A549 (cell line): ENCODE measurements around the gene BCL10. TPM values are rescaled to one million over a fixed set of nuclear protein-coding genes. Genes with fewer than 3 reads are reported as not detected.

Experiments
- ATAC-seq, 2 experiments: fragments of 200-7000 bp in 1 of 2; fragments of >200 bp in 1 of 2; cut with Nextera tagmentation in 1 of 2; cut with Tn5 transposase in 1 of 2; 3 replicates each; pipeline versions ENCODE4 v1.8.0 to v1.9.1; 2018 to 2020; ENCODE audit warnings: mild to moderate bottlenecking in 1 of 2, moderate library complexity in 1 of 2
- CTCF ChIA-PET: fragments of 300-600 bp; sonication (Branson Sonifier 250); formaldehyde crosslinking; extraction: SDS; loops from one replicate; lab custom pipeline; 2021; ENCODE audit warnings: antibody characterized with exemption, inconsistent platforms; lab: Yijun Ruan, JAX
- POLR2A ChIA-PET: fragments of 350-600 bp; formaldehyde crosslinking; extraction: SDS; loops from one replicate; lab custom pipeline; 2021; ENCODE audit warnings: antibody characterized with exemption, inconsistent platforms; lab: Yijun Ruan, JAX
- DNase-seq, 2 experiments: peaks; one replicate each; pipeline versions ENCODE4 v3.0.0 to v3.0.0-alpha.2; 2011 to 2016; ENCODE audit warnings: low read depth in 1 of 2, low spot score in 1 of 2
- FAIRE-seq: peaks from 2 replicates; lab custom pipeline; 2011; peaks lifted over from hg19 to GRCh38; lab: Jason Lieb, UNC
- H3K27ac ChIP-seq, 2 experiments: fragments of >200 bp; sonication (Bioruptor Twin); formaldehyde crosslinking; 3 replicates each; pipeline ENCODE4 v1.5.1; 2016 to 2017
- H3K4me1 ChIP-seq: fragments of >200 bp; sonication (Bioruptor Twin); formaldehyde crosslinking; 3 replicates; pipeline ENCODE4 v1.6.1; 2016
- H3K4me2 ChIP-seq: fragments of >200 bp; sonication (Bioruptor Twin); formaldehyde crosslinking; 3 replicates; pipeline ENCODE4 v1.6.1; 2016
- H3K4me3 ChIP-seq: fragments of >200 bp; sonication (Bioruptor Twin); formaldehyde crosslinking; 3 replicates; pipeline ENCODE4 v1.5.1; 2016
- H3K9me3 ChIP-seq: fragments of >200 bp; sonication (Bioruptor Twin); formaldehyde crosslinking; 3 replicates; pipeline ENCODE4 v1.6.1; 2016
- BCL3 ChIP-seq: fragments of >200 bp; sonication (Bioruptor Twin); formaldehyde crosslinking; IDR thresholded peaks from 3 replicates; pipeline ENCODE4 v1.6.1; 2016
- EHMT2 ChIP-seq: fragments of 200-600 bp; sonication (generic); IDR thresholded peaks from 2 replicates; pipeline ENCODE4 v1.6.1; 2016; ENCODE audit warnings: antibody characterized with exemption, low read depth, mild to moderate bottlenecking, moderate library complexity
- FOXS1 ChIP-seq: fragments of 250-450 bp; sonication (Bioruptor Pico); IDR thresholded peaks from 2 replicates; pipeline ENCODE4 v1.5.0; 2020; ENCODE audit warnings: mild to moderate bottlenecking, moderate library complexity
- HMGXB4 ChIP-seq: fragments of 250-450 bp; sonication (Bioruptor Pico); IDR thresholded peaks from 2 replicates; pipeline ENCODE4 v1.5.0; 2021; ENCODE audit warnings: mild to moderate bottlenecking, moderate library complexity, borderline replicate concordance
- HOXA7 ChIP-seq: fragments of 250-450 bp; sonication (Bioruptor Pico); IDR thresholded peaks from 2 replicates; pipeline ENCODE4 v1.5.0; 2020; ENCODE audit warnings: mild to moderate bottlenecking, moderate library complexity
- HOXB5 ChIP-seq: fragments of 250-450 bp; sonication (Bioruptor Pico); IDR thresholded peaks from 2 replicates; pipeline ENCODE4 v1.5.0; 2020; ENCODE audit warnings: mild to moderate bottlenecking, moderate library complexity
- JUNB ChIP-seq: fragments of >200 bp; sonication (Bioruptor Twin); formaldehyde crosslinking; IDR thresholded peaks from 2 replicates; pipeline ENCODE4 v1.6.1; 2016
- MAX ChIP-seq: IDR thresholded peaks from 2 replicates; pipeline ENCODE4 v1.6.1; 2012
- NPAS2 ChIP-seq: fragments of 250-450 bp; sonication (Bioruptor Pico); IDR thresholded peaks from 2 replicates; pipeline ENCODE4 v1.8.0; 2022; ENCODE audit warnings: mild to moderate bottlenecking, moderate library complexity, borderline replicate concordance
- NR3C1 ChIP-seq: fragments of >200 bp; sonication (Bioruptor Twin); formaldehyde crosslinking; IDR thresholded peaks from 3 replicates; pipeline ENCODE4 v1.6.1; 2017
- PBX3 ChIP-seq: IDR thresholded peaks from 2 replicates; pipeline ENCODE4 v1.6.1; 2012
- POLR2A ChIP-seq: IDR thresholded peaks from 2 replicates; pipeline ENCODE4 v1.6.1; 2012; ENCODE audit warnings: mild to moderate bottlenecking, low read length
- RCOR1 ChIP-seq: fragments of 150-350 bp; IDR thresholded peaks from 2 replicates; pipeline ENCODE4 v1.6.1; 2014; ENCODE audit warnings: antibody characterized with exemption, low read length, low read depth
- REST ChIP-seq: fragments of 200-600 bp; sonication (generic); IDR thresholded peaks from 2 replicates; pipeline ENCODE4 v1.6.1; 2016; ENCODE audit warnings: antibody characterized with exemption, mild to moderate bottlenecking, moderate library complexity
- TFCP2L1 ChIP-seq: fragments of 250-450 bp; sonication (Bioruptor Pico); IDR thresholded peaks from 2 replicates; pipeline ENCODE4 v1.5.0; 2021; ENCODE audit warnings: mild to moderate bottlenecking
- ZC3H11A ChIP-seq: fragments of 450-650 bp; IDR thresholded peaks from 2 replicates; pipeline ENCODE4 v1.6.1; 2014; ENCODE audit warnings: antibody characterized with exemption, mild to moderate bottlenecking
- ZFP36 ChIP-seq: fragments of 450-650 bp; IDR thresholded peaks from 2 replicates; pipeline ENCODE4 v1.6.1; 2014; ENCODE audit warnings: borderline replicate concordance; ENCODE audit not compliant: partially characterized antibody
- WGBS: methylation state at CpG from one replicate; pipeline ENCODE4 v1.1.6; 2017; ENCODE audit errors: missing lambda C conversion rate; 5-methylcytosine and 5-hydroxymethylcytosine counted together
- polyA plus RNA-seq, 4 experiments: library from polyadenylated mRNA; depleted of rRNA in 3 of 4; stranded (reverse); fragments of >200 nt; fragmentation: RNase III in 1 of 4; extraction: RNeasy Plus Mini Kit Qiagen cat#74134 plus additional on column Dnase treatment in 1 of 4; gene quantifications; 2 replicates in 3 of 4; 3 replicates in 1 of 4; pipeline ENCODE4 v1.2.3, GENCODE V29; 2011 to 2017

The BCL10 gene
- polyA plus RNA-seq, 2 of the 4 experiments (the other 2 are of a cell fraction): 8.9 to 15.5 TPM

- CTCF ChIA-PET: interaction anchor here (1.2 to 2.8 kb wide), 2 partner anchors 15 to 369 kb away, joined by 3 to 17 read pairs; no protein-coding TSS in a partner anchor
Observed at GRCh38 chr1:85323770-85324169, 47.3 kb upstream of the BCL10 start.

GRCh38 chr1:85322655-85323054 lies 46.2 kb upstream of the BCL10 start:
- POLR2A ChIA-PET: no interaction called here
- H3K27ac ChIP-seq: peak overlapping the region in 1 of 2 experiments; percentile 85; a peak in 2 of 6 replicates
- peaks cover 86% of the 10 kb centered on the region for H3K4me1 ChIP-seq

More at GRCh38 chr1:85323770-85324169, 47.3 kb upstream of the BCL10 start:
- Histone ChIP-seq H3K27ac (peak overlapping the region in 1 of 2 experiments; percentile 85; a peak in 3 of 6 replicates), H3K9me3 (no peaks in the 10 kb centered on the region), H3K4me2 (no peak overlapping the region), H3K4me3 (no peak overlapping the region), H3K4me1 (peaks cover 89% of the 10 kb centered on the region)
- TF ChIP-seq ZFP36 (no peak), ZC3H11A (no peak), HOXA7 (CRISPR knock-in tag) (no peak), EHMT2 (no peak)
- ATAC-seq: no peak
- no peak for FAIRE-seq
- 93% methylated on average over 5 of the region's 5 CpGs for WGBS
- POLR2A ChIA-PET: no interaction called here
- no peak for DNase-seq

GRCh38 chr1:85321237-85321964 lies 45.0 kb upstream of the BCL10 start:
- no peak overlapping the region for H3K4me3 ChIP-seq
- H3K4me1 ChIP-seq: peaks cover 74% of the 10 kb centered on the region
- DNase-seq (no peak), ATAC-seq (no peak), FAIRE-seq (no peak)
- TF ChIP-seq PBX3 (no peak), NPAS2 (no peak), BCL3 (no peak), RCOR1 (no peak), FOXS1 (no peak), NR3C1 (no peak), MAX (no peak), POLR2A (no peak), HOXB5 (no peak)
- CTCF ChIA-PET: interaction anchor here (0.9 to 2.7 kb wide), 3 partner anchors 13 to 33 kb away, joined by 4 to 11 read pairs (median 4); no protein-coding TSS in a partner anchor
- H3K9me3 ChIP-seq: no peaks in the 10 kb centered on the region
- peak overlapping the region; percentile 69 for H3K4me2 ChIP-seq
- WGBS: 86% methylated on average over 7 of the region's 7 CpGs
- peak overlapping the region; percentile 68 to 88; a peak in 5 of 6 replicates for H3K27ac ChIP-seq
- POLR2A ChIA-PET: interaction anchor here (0.6 to 1.5 kb wide), 6 partner anchors 45 to 513 kb away, joined by 3 to 5 read pairs (median 3); partner anchors contain the start of genes BCL10 and C1orf52

More at GRCh38 chr1:85322655-85323054, 46.2 kb upstream of the BCL10 start:
- FAIRE-seq (no peak), DNase-seq (no peak)
- H3K4me3 ChIP-seq: no peak overlapping the region
- H3K4me2 ChIP-seq: no peak overlapping the region
- no peaks in the 10 kb centered on the region for H3K9me3 ChIP-seq
- 4% methylated on average over 2 of the region's 2 CpGs for WGBS
- CTCF ChIA-PET: interaction anchor here (2.8 kb wide), 1 partner anchor 14 kb away, joined by 17 read pairs; no protein-coding TSS in a partner anchor
- TF ChIP-seq ZFP36 (no peak), REST (no peak), HMGXB4 (CRISPR knock-in tag) (no peak), TFCP2L1 (CRISPR knock-in tag) (no peak), JUNB (no peak), HOXA7 (CRISPR knock-in tag) (no peak)
- TF ChIP-seq, all 56 proteins: peak for 0
- no peak for ATAC-seq
